ENCODE results near the gene IMPACT. TPM values are rescaled to one million over a fixed set of nuclear protein-coding genes. Genes with fewer than 3 reads are reported as not detected.

Gene IMPACT
- total RNA-seq, 1 donor from 2014 or later: 29.7 TPM

- TF ChIP-seq, protein P1, sequence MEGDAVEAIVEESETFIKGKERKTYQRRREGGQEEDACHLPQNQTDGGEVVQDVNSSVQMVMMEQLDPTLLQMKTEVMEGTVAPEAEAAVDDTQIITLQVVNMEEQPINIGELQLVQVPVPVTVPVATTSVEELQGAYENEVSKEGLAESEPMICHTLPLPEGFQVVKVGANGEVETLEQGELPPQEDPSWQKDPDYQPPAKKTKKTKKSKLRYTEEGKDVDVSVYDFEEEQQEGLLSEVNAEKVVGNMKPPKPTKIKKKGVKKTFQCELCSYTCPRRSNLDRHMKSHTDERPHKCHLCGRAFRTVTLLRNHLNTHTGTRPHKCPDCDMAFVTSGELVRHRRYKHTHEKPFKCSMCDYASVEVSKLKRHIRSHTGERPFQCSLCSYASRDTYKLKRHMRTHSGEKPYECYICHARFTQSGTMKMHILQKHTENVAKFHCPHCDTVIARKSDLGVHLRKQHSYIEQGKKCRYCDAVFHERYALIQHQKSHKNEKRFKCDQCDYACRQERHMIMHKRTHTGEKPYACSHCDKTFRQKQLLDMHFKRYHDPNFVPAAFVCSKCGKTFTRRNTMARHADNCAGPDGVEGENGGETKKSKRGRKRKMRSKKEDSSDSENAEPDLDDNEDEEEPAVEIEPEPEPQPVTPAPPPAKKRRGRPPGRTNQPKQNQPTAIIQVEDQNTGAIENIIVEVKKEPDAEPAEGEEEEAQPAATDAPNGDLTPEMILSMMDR (IDR thresholded peaks at IDR 0.05; ENCODE audit: unreplicated experiment): no peak
- H3K27ac Mint-ChIP-seq: no peak overlapping the region
- no peak overlapping the region for H3K4me3 Mint-ChIP-seq (ENCODE audit: low read depth)
- H3K4me1 Mint-ChIP-seq (ENCODE audit: low read depth): no peaks in the 10 kb centered on the region
- H3K36me3 Mint-ChIP-seq (ENCODE audit: insufficient read depth): no peaks in the 10 kb centered on the region
- H3K9me3 Mint-ChIP-seq (ENCODE audit: low read depth): no peaks in the 10 kb centered on the region
- no peaks in the 10 kb centered on the region for H3K27me3 Mint-ChIP-seq
- no peak for DNase-seq (ENCODE audit: low spot score, unreplicated experiment)
Observed at GRCh38 chr18:24462838-24463775, 36.6 kb downstream of the IMPACT start.

DNA sequence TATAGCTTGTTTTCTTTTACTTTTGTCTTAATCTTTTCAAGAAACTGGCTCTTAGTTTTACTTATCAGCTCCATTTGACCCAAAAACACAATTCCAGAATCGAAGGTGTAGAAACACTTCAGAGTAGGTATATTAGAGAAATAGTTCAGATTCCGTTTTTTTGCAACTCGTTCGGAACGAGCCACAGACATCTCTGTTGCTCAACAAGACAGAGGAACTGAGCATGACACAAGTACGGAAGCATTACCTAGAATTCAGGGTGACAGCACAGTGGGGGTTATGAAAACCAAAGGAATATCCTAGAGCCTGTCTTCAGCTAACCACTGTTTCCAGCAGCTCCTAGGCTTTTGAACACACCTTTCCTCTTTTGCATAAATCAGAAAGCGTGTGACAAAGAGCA lies 39.0 kb downstream of the IMPACT start:
- Mint-ChIP-seq H3K36me3 (ENCODE audit: insufficient read depth) (no peaks in the 10 kb centered on the region), H3K4me1 (ENCODE audit: low read depth) (no peaks in the 10 kb centered on the region), H3K9me3 (ENCODE audit: low read depth) (no peaks in the 10 kb centered on the region), H3K27ac (no peak overlapping the region), H3K27me3 (no peaks in the 10 kb centered on the region), H3K4me3 (ENCODE audit: low read depth) (no peak overlapping the region)
- TF ChIP-seq, protein P1 (IDR thresholded peaks at IDR 0.05; ENCODE audit: unreplicated experiment): no peak
- DNase-seq (ENCODE audit: low spot score, unreplicated experiment): no peak

DNA sequence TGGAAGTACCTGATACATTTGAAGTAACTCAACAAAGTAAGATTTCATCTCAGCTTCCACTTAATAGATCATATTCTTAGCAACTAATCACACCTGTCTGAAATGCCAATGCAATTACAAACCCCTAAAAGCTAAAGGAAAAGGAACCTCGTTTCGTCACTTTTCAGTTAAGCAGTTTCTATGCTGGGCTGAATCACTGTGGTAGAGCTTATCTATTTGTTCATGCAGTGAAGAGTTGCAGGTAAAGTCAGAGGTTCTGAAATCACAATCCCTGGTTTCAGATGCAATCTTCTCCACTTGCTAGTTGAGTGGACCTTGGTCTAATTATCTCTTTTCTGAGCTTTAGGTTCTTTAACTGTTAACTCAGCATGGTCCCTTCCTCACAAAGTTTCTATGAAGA lies 40.3 kb downstream of the IMPACT start:
- H3K4me3 Mint-ChIP-seq (ENCODE audit: low read depth): no peak overlapping the region
- DNase-seq (ENCODE audit: low spot score, unreplicated experiment): no peak
- TF ChIP-seq, protein P1 (IDR thresholded peaks at IDR 0.05; ENCODE audit: unreplicated experiment): no peak
- H3K4me1 Mint-ChIP-seq (ENCODE audit: low read depth): no peaks in the 10 kb centered on the region
- no peaks in the 10 kb centered on the region for H3K36me3 Mint-ChIP-seq (ENCODE audit: insufficient read depth)
- no peaks in the 10 kb centered on the region for H3K27me3 Mint-ChIP-seq
- H3K27ac Mint-ChIP-seq: no peak overlapping the region
- no peaks in the 10 kb centered on the region for H3K9me3 Mint-ChIP-seq (ENCODE audit: low read depth)

DNA sequence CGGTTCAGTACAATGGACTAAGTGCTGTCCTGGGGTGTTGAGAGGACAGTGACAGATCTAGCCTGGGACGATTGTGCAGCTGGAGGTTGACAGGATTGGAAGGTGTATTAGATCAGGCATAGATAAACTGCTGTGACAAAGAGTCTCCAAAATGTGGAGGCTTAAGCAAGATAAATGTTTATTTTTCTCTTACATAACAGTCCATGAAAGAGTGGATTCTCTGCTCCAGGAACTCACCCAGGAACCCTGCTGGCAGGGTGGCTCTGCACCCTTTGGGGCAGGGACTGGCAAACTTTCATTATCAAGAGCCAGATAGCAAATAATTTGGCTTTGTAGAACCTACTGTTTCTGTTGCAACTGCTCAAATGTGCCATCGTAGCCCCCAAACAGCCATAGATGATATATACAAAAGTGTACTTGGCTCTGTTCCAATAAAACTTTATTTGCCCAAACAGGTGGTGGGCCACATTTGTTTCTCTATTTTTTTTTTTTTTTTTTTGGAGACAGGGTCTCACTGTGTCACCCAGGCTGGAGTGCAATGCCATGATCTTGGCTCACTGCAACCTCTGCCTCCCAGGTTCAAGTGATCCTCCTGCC lies 43.6 kb downstream of the IMPACT start:
- no peaks in the 10 kb centered on the region for H3K4me1 Mint-ChIP-seq (ENCODE audit: low read depth)
- H3K27ac Mint-ChIP-seq: no peak overlapping the region

DNA sequence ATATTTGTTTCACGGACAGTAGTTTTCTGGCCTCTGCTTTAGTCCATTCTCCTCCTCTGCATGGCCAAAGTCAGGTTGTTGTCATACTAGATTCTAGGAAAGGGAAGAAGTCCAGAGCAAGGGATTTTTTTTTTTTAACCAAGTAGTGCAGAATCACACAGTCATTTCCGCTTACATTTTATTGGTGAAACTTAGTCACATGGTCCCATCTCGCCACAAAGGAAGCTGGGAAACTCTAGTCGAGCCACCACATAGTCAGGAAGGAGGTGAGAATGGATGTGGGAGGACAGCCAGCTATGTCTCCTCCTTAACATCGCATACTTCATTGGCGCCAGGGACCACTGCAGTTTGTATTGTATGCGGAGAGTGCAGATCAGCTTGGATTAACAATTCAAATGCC lies 44.3 kb downstream of the IMPACT start:
- TF ChIP-seq, protein P1 (IDR thresholded peaks at IDR 0.05; ENCODE audit: unreplicated experiment): no peak
- no peak for DNase-seq (ENCODE audit: low spot score, unreplicated experiment)
- Mint-ChIP-seq H3K27ac (no peak overlapping the region), H3K9me3 (ENCODE audit: low read depth) (no peaks in the 10 kb centered on the region), H3K4me1 (ENCODE audit: low read depth) (no peaks in the 10 kb centered on the region), H3K4me3 (ENCODE audit: low read depth) (no peak overlapping the region), H3K27me3 (no peaks in the 10 kb centered on the region), H3K36me3 (ENCODE audit: insufficient read depth) (no peaks in the 10 kb centered on the region)

More for the DNA sequence above, 43.6 kb downstream of the IMPACT start:
- DNase-seq (ENCODE audit: low spot score, unreplicated experiment): no peak
- TF ChIP-seq, protein P1 (IDR thresholded peaks at IDR 0.05; ENCODE audit: unreplicated experiment): no peak
- H3K4me3 Mint-ChIP-seq (ENCODE audit: low read depth): no peak overlapping the region
- H3K36me3 Mint-ChIP-seq (ENCODE audit: insufficient read depth): no peaks in the 10 kb centered on the region
- H3K27me3 Mint-ChIP-seq: no peaks in the 10 kb centered on the region
- H3K9me3 Mint-ChIP-seq (ENCODE audit: low read depth): no peaks in the 10 kb centered on the region

All from progenitor cell of endocrine pancreas (in vitro differentiated cells).